ENCODE results near the gene SELENOM.
A peak's percentile ranks its signal among the peaks of the same experiment; 100 is the strongest.

The SELENOM gene

DNA sequence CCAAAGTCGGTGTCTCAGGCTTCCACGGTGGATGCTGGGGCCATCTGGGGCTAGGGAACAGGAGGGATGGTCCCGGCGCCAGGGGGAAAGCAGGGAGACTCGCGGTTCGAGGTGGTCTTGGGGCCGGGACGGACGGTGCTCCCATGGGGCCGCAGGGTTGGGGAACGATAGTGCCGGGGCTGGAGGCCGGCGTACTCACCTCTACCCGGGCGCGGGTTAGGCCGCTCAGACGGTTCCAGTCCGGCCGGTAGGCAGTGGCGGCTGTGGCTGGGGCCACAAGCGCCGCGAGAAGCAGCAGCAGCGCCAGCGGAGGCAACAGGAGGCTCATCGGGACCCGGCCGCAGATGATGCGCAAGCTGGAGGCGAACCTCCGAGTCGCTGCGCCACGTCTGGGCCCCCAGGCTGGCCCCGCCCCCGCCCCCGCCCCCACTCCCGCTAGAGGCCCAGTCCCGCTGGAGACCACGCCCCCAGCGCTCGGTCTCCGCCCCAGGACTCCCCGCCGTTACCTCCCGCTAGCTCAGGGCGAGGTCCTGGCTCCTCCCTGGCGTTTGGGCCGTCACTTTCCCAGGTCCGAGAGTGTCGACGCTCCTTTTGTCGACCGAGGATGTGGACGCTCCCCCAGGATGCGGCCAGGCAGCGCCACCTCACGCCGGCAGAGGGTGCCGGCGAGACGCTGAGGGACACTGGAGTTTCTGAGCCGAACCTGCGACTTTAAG lies at the start of gene SELENOM:
TSS of gene SELENOM (minus strand) at position 391 of the 716 bp plus-strand sequence. CDS start at position 328, 63 bp downstream.
- peak; percentile 92 for DNase-seq

DNA sequence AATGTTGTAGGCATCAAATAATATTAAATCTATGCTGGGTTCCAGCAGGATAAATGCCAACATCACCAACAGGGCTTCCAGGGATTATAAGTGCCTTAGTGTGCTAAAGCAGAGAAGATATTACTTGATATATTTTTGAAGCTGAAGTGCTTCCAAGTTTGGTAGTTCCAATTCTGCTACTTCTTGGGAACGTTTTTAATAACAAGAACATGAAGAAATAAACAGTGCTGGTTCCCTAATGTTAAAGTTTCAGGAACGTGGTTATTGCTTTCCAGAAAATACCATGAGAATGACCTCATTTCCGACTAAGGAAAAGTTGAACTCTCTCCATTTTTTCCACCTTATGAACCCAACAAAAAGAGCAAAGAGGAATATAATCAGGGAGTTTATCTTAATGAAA lies 48.1 kb upstream of the SELENOM start:
- DNase-seq = no peak

DNA sequence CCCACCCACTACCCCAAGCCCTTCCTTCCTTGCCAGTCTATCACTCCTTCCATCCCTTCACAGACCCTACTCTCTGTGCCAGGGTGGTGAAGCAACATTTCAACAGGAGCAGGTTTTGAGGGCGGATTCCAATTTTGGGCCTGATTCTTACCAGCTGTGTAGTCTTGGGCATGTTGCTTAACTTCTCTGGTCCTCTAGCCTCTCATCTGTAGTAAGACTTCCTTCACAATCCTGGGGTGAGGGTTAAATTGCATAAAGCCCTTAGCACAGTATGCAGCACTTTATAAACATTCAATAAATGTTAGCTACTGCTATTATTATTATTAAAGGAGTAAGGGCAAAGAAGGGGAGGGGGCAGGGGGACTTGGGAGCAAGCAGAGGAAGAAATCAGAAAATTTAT lies 47.6 kb upstream of the SELENOM start:
- no peak for DNase-seq

DNA sequence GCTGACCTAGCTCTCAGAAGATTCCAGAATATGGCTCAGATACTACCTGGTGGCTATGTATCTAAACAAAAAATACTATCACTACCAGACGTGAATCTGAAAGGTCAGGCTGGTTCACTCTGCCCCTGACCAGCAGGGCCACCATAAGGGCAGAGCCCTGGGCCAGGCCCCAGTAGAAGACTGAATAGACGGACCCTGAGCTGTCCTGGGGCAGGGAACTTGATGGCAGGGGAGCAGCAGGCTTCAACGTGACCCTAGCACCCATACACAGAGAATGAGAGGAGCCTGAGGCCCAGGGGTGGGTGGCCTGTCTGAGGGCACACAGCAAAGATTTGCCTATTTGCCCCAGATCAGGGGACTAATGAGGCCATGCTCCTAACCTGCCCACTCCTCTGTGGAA lies 46.0 kb upstream of the SELENOM start:
- no peak for DNase-seq

DNA sequence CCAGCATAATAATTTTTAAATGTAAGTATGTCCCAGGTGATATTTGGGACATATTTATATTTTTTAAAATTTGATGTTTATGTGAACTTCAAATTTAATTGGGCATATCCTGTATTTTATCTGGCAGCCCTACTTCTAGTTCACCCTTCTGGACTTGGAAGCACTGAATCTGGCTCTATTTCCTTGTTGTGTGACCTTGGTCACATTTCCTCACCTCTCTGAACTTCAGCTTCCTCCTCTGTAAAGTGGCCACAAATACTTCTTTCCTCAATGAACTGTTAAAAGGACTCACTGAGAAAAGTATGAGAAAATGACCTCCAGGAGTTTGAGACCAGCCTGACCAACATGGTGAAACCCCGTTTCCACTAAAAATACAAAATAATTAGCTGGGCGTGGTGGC lies 44.5 kb upstream of the SELENOM start:
- DNase-seq = no peak

DNA sequence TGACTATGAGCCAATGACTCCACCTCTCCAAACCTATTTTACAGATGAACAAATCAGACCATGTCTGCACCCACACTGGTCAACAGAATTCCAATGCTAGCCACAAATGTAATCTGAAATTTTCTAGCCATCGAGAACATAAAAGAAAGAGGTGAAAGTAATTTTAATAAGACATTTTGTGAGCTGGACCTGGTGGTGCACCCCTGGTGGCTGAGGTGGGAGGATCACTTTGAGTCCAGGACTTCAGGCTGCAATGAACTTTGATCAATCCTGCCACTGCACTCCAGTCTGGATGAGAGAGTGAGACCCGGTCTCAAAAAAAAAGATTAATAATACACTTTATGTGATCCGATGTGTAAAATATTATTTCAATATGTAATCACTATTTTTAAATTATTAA lies 43.2 kb upstream of the SELENOM start:
- DNase-seq = no peak

- DNase-seq = peak; percentile 44
Measured at GRCh38 chr22:31148953-31149627, 41.7 kb upstream of the SELENOM start.

DNA sequence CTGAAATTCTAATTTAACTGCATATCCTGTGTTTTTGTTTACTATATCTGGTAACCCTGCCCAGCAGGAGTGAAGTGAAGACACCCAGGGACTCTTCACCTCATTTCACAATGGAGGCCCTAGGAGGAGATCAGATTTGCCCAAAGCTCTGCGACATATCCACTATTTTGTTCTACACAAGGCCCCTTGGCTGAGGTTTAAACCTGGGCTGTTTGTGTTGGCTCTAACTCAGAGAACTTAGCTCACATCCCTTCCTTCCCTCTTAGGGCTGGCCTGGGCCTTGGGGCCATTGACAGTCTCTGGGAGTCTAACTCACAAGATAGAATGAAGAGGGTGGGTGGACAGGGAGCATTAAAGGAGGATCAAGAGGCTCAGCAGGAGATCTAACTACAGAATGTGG lies 41.1 kb upstream of the SELENOM start:
- no peak for DNase-seq

- DNase-seq = no peak
Measured at GRCh38 chr22:31144223-31144622, 36.9 kb upstream of the SELENOM start.

DNA sequence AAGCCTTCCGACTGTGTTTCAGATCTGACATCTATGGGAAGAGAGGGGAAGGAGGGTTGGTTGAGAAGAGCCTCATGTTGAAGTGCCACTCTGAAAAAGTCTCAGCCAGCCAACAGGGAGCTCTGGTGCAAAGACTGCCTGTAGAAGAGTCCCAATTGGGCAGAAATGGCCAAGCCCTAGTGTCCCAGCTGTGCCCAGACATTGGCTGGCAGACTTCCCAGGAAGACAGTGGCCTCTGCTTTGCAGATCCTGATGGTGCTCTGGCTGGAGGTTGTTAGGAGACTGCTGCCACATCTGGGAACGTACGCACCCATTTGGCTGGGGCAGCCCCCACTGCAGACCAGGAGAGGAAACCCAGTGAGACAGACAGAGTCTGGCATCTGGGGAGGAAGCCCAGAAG lies 36.2 kb upstream of the SELENOM start:
- DNase-seq = no peak

DNA sequence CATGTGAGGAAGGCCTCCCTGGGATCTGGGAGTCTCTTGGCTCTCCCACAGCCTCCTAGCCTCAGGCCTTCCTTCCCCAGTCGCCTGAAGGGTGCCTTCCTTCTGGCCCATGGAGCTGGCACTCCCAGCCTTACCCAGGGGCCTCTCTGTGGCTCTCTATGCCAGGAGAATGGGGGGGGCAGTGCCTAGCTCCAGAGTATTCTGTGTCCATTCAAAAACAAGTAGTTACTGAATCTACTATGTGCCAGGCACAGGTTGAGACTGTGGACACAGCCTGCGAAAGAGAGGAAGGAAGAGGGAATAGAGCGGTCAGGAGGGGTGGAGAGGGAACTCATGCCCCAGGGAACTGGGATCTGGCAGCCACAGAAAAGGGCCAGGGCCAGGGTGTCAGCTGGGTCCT lies 35.7 kb upstream of the SELENOM start:
- no peak for DNase-seq

- DNase-seq = no peak
Measured at GRCh38 chr22:31142285-31142684, 34.9 kb upstream of the SELENOM start.

- no peak for DNase-seq
Measured at GRCh38 chr22:31141551-31141950, 34.2 kb upstream of the SELENOM start.

DNA sequence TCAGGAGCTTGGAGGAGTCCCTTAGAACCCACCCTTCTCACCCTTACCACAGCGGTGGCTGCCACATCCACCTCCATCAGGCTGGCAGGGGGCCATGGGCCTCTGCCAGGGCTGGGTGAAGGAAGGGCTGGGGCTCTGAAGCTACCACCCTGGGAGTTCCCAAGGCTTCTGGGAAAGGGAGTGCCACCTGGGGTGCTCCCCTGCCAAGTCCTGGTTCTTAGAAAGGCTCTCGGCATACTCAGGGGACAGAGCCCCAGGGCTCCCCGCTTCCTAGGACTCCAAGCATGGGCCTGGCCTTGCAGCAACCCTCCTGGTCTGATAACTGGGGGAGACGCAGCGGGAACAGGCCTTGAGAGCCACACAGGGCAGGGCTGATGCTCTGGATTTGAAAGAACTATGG lies 33.4 kb upstream of the SELENOM start:
- DNase-seq = no peak

DNA sequence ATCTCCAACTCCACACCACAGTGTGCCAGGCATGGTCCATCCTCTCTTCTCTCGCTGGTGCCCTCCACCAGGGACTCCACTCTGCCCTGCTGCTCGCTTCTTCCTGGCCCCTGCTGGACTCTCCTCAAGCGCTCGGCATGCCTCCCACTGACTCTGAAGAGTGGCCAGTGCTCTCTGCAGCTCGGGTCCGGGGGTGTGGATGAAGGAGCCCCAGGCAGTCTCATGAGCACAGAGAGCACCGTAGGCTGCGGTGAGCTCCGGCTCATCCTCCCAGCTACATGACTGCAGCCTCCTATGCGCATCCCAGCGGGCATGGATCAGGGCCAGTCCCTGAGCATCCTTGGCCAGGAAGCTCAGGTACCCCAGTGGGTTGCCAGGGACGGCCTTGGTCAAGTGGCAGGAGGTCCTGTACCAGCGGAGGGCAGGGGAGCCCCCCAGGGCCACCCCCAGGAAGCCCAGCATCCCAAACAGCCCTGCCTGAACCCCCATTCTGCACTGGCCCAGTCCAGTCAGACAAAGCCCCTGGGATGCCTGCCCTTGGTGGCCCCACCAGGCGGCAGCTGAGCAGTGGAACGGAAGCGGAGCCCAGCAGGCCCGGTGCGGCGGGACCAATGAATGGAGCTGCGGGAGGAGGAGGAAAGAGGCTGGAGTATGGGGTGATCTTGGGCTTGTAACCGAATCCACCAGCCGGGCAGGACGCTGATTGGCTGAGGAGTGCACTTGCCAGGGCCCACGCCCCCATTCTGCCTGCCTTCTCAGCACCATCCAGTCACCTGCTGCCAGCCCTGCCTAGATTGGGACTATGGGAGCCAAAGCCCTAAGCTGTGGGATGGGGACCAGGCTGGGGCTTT lies 32.7 kb upstream of the SELENOM start, which contains the start of gene PLA2G3:
TSS of gene PLA2G3 (minus strand) at position 643 of the 851 bp plus-strand sequence. CDS start at position 489, 154 bp downstream.
- DNase-seq = no peak

DNA sequence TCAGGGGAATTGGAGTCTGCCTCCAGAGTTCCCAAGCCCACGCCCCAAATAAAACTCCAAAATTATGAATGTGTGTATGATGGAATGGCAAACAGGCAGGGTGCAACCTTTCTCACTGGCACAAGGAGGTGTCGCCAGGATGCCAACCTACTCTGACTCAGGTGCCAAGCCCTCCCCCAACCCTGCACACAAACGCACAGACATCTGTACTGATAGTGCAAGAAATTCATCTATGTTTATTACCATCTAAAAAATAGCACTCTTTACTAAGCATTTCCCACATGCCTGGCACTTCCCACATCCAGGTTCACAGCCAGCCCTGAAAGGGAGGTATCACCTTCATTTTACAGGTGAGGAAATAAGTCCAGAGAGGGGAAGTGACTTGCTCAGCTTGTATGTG lies 31.7 kb upstream of the SELENOM start:
- no peak for DNase-seq

DNA sequence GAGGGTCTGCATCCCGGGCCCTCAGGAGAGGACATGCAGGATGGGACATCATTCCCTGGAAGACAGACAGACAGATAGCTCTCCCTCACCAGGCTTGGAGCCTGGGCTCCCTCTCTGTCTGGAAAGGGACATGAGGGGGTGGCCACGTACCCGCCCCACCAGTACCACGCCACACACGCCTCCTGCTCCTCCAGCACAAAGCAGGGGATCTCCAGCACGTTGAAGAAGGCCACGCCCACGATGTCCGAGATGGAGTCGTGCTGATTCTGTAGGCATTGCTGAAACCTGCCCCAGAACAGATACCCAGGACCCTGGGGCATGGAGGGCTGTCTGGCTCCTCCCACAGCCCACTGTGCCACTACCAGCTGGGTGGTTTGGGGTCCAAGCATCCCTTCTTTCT lies 30.8 kb upstream of the SELENOM start:
- DNase-seq = no peak

GRCh38 chr22:31137721-31138120 lies 30.4 kb upstream of the SELENOM start:
- no peak for DNase-seq

GRCh38 chr22:31136711-31137110 lies 29.3 kb upstream of the SELENOM start:
- DNase-seq = no peak

DNA sequence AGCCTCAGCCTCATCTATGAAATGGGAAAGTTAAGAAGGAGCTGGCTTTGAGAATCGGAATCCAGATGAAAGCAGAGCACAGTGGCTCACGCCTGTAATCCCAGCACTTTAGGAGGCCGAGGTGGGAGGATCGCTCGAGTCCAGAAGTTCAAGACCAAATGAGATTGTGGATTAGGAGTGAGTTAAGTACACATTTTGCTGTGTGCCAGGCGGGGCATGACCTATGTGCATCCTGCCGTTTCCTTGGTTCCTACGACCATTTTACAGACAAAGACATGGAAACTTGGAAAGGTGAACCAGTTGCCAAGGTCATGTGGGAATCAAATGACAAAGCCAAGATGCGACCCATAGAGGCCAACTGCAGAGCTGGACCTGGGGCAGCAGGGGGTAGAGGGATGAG lies 28.8 kb upstream of the SELENOM start:
- DNase-seq = no peak

DNA sequence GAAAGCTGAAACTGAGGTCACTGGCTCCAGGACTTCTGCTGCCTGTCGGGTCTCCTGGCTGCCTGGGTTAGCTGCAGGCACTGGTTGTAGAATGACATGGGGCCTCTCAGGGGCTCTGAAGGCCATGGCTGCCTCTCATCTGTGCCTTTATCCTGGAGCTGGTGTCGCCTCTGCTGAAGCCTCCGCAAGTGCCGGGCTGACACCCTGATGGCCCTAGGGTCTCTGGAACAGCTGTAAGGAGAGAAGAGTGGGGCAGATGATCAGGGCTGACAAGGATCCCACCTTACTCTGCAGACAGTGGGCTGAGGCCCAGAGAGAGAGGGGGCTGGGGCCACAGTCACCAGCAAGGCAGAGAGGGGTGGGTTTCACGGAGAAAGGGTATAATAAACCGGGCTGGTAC lies 28.3 kb upstream of the SELENOM start:
- no peak for DNase-seq

GRCh38 chr22:31134688-31135087 lies 27.3 kb upstream of the SELENOM start:
- DNase-seq = no peak

DNA sequence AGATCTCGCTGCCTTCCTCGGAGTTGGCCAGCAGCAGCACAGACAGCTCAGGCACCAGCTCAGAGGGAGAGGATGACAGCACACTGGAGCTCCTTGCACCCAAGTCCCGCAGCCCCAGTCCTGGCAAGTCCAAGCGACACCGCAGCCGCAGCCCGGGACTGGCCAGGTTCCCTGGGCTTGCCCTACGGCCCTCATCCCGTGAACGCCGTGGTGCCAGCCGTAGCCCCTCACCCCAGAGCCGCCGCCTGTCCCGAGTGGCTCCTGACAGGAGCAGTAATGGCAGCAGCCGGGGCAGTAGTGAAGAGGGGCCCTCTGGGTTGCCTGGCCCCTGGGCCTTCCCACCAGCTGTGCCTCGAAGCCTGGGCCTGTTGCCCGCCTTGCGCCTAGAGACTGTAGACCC lies 26.5 kb upstream of the SELENOM start:
- no peak for DNase-seq

- no peak for DNase-seq
Measured at GRCh38 chr22:31130873-31131272, 23.5 kb upstream of the SELENOM start.

Measured in CD4-positive, alpha-beta T cell treated with Interleukin-17A for 1 hour (primary cell).